HUES64 (cell line): ENCODE results near the gene SPDYE4.

Experiments
- H3K27ac ChIP-seq: 2 replicates; pipeline ENCODE4 v1.7.0; 2013; ENCODE audit warnings: low read depth, low read length, inconsistent platforms
- H3K27me3 ChIP-seq: 2 replicates; pipeline ENCODE4 v1.6.1; 2013; ENCODE audit warnings: mild to moderate bottlenecking, low read length; ENCODE audit not compliant: insufficient read depth
- H3K36me3 ChIP-seq: 2 replicates; pipeline ENCODE4 v1.6.1; 2013; ENCODE audit warnings: mild to moderate bottlenecking, low read length; ENCODE audit not compliant: insufficient read depth
- H3K4me1 ChIP-seq: 2 replicates; pipeline ENCODE4 v1.6.1; 2013; ENCODE audit warnings: mild to moderate bottlenecking, low read length, moderate library complexity; ENCODE audit not compliant: insufficient read depth
- H3K4me3 ChIP-seq: 2 replicates; pipeline ENCODE4 v1.5.1; 2013; ENCODE audit warnings: mild to moderate bottlenecking, low read length, moderate library complexity
- H3K9ac ChIP-seq: 2 replicates; pipeline ENCODE4 v1.6.1; 2013; ENCODE audit warnings: mild to moderate bottlenecking, low read depth, low read length
- H3K9me3 ChIP-seq: 2 replicates; pipeline ENCODE4 v1.6.1; 2013; ENCODE audit warnings: low read depth, low read length; ENCODE audit not compliant: insufficient read depth
- WGBS: fragments of 150-250, 120-280 bp; methylation state at CpG from one replicate; pipeline ENCODE4 v1.1.7; 2013; ENCODE audit warnings: missing lambda C conversion rate; 5-methylcytosine and 5-hydroxymethylcytosine counted together

Gene SPDYE4

GRCh38 chr17:8736796-8737195 is 21.6 kb downstream of the SPDYE4 start:
- Histone ChIP-seq H3K27me3 (no peaks in the 10 kb centered on the region), H3K4me3 (no peak overlapping the region), H3K9me3 (no peaks in the 10 kb centered on the region), H3K36me3 (no peaks in the 10 kb centered on the region), H3K9ac (no peak overlapping the region), H3K4me1 (peaks cover 4% of the 10 kb centered on the region; the same call in 1 of the 2 replicates), H3K27ac (no peak overlapping the region)
- WGBS, result 87% methylated on average over 2 of the region's 2 CpGs

DNA sequence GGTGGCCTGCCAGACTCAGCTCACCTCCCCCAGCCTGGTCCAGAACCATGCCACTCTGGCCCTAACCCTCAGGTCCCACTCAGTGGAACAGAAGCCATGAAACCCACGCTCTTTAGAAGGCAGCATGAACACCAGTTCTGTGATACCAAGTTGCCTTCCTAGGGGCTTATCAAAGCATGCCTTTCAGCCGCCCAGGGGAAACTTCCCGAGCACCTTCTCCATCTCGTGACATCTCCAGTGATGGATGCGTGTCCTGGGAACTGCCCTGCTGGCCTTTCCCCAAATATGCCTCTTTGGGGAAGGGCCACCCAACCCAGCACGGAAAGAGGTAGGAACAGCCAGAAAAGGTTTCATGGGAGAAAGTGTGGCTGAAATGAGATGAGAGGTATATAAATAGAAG is 22.0 kb downstream of the SPDYE4 start:
- no peaks in the 10 kb centered on the region for H3K9me3 ChIP-seq
- WGBS, result 89% methylated on average over 6 of the region's 6 CpGs
- H3K4me3 ChIP-seq, result no peak overlapping the region
- no peak overlapping the region for H3K27ac ChIP-seq
- H3K27me3 ChIP-seq, result no peaks in the 10 kb centered on the region
- no peaks in the 10 kb centered on the region for H3K36me3 ChIP-seq
- H3K9ac ChIP-seq, result no peak overlapping the region
- H3K4me1 ChIP-seq, result peaks cover 4% of the 10 kb centered on the region; the same call in 1 of the 2 replicates

- Histone ChIP-seq H3K9me3 (no peaks in the 10 kb centered on the region), H3K36me3 (no peaks in the 10 kb centered on the region), H3K4me3 (no peak overlapping the region), H3K27me3 (no peaks in the 10 kb centered on the region), H3K27ac (no peak overlapping the region), H3K4me1 (peaks cover 4% of the 10 kb centered on the region; the same call in 1 of the 2 replicates), H3K9ac (no peak overlapping the region)
- WGBS, result 95% methylated on average over 23 of the region's 23 CpGs
Observed at GRCh38 chr17:8735336-8735939, 22.9 kb downstream of the SPDYE4 start.

- peaks cover 4% of the 10 kb centered on the region; the same call in 1 of the 2 replicates for H3K4me1 ChIP-seq
- H3K9ac ChIP-seq, result no peak overlapping the region
- WGBS, result 92% methylated on average over 10 of the region's 10 CpGs
- no peak overlapping the region for H3K4me3 ChIP-seq
- H3K9me3 ChIP-seq, result no peaks in the 10 kb centered on the region
- no peaks in the 10 kb centered on the region for H3K27me3 ChIP-seq
- H3K36me3 ChIP-seq, result no peaks in the 10 kb centered on the region
- no peak overlapping the region for H3K27ac ChIP-seq
Observed at GRCh38 chr17:8734876-8735275, 23.5 kb downstream of the SPDYE4 start.

GRCh38 chr17:8732406-8733085 is 25.8 kb downstream of the SPDYE4 start:
- no peaks in the 10 kb centered on the region for H3K27me3 ChIP-seq
- no peak overlapping the region for H3K9ac ChIP-seq
- H3K27ac ChIP-seq, result no peak overlapping the region
- 91% methylated on average over 6 of the region's 7 CpGs for WGBS
- no peak overlapping the region for H3K4me3 ChIP-seq
- 0 out of 2 replicates have a peak, but pooled peaks cover 4% of the 10 kb centered on the region for H3K4me1 ChIP-seq
- no peaks in the 10 kb centered on the region for H3K9me3 ChIP-seq
- H3K36me3 ChIP-seq, result no peaks in the 10 kb centered on the region

GRCh38 chr17:8729860-8730259 is 28.5 kb downstream of the SPDYE4 start:
- Histone ChIP-seq H3K27ac (no peak overlapping the region), H3K36me3 (no peaks in the 10 kb centered on the region), H3K9ac (no peak overlapping the region), H3K4me3 (no peak overlapping the region), H3K27me3 (no peaks in the 10 kb centered on the region), H3K4me1 (0 out of 2 replicates have a peak, but pooled peaks cover 4% of the 10 kb centered on the region), H3K9me3 (no peaks in the 10 kb centered on the region)
- 93% methylated on average over 12 of the region's 13 CpGs for WGBS

DNA sequence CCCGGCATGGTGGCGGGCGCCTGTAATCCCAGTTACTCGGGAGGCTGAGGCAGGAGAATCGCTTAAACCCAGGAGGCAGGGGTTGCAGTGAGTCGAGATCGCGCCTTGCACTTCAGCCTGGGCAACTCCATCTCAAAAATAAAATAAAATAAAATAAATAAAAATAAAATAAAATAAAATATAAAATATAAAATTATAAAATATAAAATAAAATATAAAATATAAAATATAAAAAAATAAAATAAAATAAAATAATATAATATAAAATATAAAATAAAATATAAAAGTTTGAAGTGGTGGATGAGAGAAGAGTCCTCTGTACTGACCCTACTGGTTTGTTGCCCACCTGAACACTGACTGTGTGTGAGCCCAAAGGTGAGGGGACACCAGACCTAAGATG is 28.9 kb downstream of the SPDYE4 start:
- no peak overlapping the region for H3K27ac ChIP-seq
- H3K27me3 ChIP-seq, result no peaks in the 10 kb centered on the region
- 81% methylated on average over 8 of the region's 8 CpGs for WGBS
- H3K9me3 ChIP-seq, result no peaks in the 10 kb centered on the region
- no peak overlapping the region for H3K9ac ChIP-seq
- H3K4me1 ChIP-seq, result 0 out of 2 replicates have a peak, but pooled peaks cover 4% of the 10 kb centered on the region
- no peaks in the 10 kb centered on the region for H3K36me3 ChIP-seq
- H3K4me3 ChIP-seq, result no peak overlapping the region

GRCh38 chr17:8728971-8729370 is 29.4 kb downstream of the SPDYE4 start:
- 84% methylated on average over 5 of the region's 5 CpGs for WGBS
- Histone ChIP-seq H3K4me3 (no peak overlapping the region), H3K27me3 (no peaks in the 10 kb centered on the region), H3K4me1 (0 out of 2 replicates have a peak, but pooled peaks cover 4% of the 10 kb centered on the region), H3K27ac (no peak overlapping the region), H3K9me3 (no peaks in the 10 kb centered on the region), H3K36me3 (no peaks in the 10 kb centered on the region), H3K9ac (no peak overlapping the region)

GRCh38 chr17:8728251-8728938 is 30.0 kb downstream of the SPDYE4 start:
- 0 out of 2 replicates have a peak, but pooled peaks cover 4% of the 10 kb centered on the region for H3K4me1 ChIP-seq
- WGBS, result 86% methylated on average over 13 of the region's 13 CpGs
- H3K36me3 ChIP-seq, result no peaks in the 10 kb centered on the region
- H3K9ac ChIP-seq, result no peak overlapping the region
- H3K27me3 ChIP-seq, result no peaks in the 10 kb centered on the region
- no peaks in the 10 kb centered on the region for H3K9me3 ChIP-seq
- H3K4me3 ChIP-seq, result no peak overlapping the region
- no peak overlapping the region for H3K27ac ChIP-seq

DNA sequence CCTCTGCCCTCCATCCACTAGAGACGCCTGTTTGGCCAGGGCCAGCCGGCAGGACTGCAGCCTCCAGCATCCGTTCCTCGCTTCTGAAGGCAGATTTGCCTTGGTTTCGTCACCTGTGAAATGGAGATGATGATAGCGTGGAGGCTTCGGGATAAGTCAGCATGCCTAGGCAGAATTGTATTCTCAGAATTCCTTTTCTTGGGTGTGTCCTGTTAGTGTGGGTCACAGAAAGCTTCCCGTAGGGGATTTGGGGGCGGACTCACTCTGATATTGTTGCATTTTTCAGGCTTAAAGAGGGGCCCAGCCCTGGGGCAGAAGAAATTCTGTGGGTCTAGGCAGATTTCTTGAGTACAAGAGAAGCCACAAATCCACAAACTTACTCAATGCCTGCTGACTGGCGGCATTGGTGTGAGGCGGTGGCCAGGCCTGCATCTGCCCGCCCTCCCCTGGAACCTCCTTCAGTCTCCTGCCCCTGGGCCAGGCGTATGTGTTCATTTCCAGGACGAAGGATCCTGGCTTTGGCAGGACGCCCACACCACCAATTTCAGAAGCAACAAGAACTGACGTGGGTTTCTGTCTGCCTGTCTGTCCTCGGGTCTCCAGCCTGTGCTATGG is 31.3 kb downstream of the SPDYE4 start:
- Histone ChIP-seq H3K36me3 (no peaks in the 10 kb centered on the region), H3K9me3 (no peaks in the 10 kb centered on the region), H3K9ac (no peak overlapping the region), H3K27ac (no peak overlapping the region), H3K4me1 (0 out of 2 replicates have a peak, but pooled peaks cover 4% of the 10 kb centered on the region), H3K27me3 (no peaks in the 10 kb centered on the region), H3K4me3 (no peak overlapping the region)
- 86% methylated on average over 17 of the region's 17 CpGs for WGBS
